GM13977 (cell line): ENCODE data around the gene CAV3.
"Not testable (repeated sequence)": the region's sequence is repeated elsewhere in the genome, so short reads cannot be mapped to it uniquely, and the experiment has no call there.

Source experiments
- DNase-seq: peaks from one replicate; pipeline ENCODE4 v3.0.0; 2012; ENCODE audit warnings: low spot score
- in situ Hi-C: fragments of 300-500 bp; cut with MboI; formaldehyde crosslinking; loops from one replicate; pipeline ENCODE4 v1.12.0; 2022; ENCODE audit warnings: low sequenced_read_pairs, low pct_unique_long_range_greater_than_20kb, mixed read lengths, inconsistent platforms; ENCODE audit not compliant: unreplicated experiment
- TF ChIP-seq, protein P1 (sequence below): IDR thresholded peaks from 2 replicates; pipeline ENCODE4 v1.5.1; 2012; ENCODE audit warnings: mild to moderate bottlenecking, control low read depth; ENCODE audit not compliant: insufficient read depth; ENCODE audit errors: extremely low read depth, missing control alignments

CAV3 gene

DNA sequence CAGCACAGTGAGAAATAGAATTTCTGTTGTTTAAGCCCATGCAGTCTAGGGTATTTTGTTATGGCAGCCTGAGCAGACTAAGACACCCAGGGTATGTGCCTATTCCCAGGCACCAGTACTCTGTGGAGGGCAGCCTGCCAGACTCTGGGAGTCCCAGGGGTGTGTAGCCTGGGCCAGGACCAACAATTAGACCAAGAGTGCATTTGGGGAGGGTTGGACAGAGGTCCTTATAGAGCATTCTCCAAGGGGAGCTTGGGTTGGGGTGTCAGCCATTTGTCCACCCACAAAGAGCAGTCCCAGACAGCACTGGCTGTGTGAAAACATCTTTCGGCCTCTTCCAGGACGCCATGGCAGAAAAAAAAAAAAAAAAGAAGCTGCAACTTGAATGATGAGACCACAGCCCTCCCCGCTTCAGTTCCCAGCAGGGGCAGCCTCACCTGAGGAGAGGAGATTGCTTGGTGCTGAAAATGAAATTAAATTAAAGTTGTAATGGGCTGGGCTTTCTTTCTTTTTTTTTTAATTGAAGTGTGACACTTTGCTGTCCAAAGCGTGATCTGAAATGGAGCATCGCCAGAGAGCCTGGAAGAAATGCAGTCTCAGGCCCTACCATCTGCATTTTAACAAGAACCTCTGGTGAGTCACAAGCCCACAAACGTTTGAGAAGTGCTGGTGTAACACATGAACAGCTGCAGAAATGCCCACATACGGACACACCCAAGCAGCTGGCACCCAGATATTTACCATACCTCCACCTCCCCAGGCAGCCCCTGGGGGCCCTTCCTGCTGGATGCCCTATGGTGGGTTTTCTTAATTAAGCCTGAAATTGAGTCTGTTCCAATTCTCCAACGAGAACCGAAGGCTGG is 21.3 kb upstream of the CAV3 start:
- TF ChIP-seq, protein P1, sequence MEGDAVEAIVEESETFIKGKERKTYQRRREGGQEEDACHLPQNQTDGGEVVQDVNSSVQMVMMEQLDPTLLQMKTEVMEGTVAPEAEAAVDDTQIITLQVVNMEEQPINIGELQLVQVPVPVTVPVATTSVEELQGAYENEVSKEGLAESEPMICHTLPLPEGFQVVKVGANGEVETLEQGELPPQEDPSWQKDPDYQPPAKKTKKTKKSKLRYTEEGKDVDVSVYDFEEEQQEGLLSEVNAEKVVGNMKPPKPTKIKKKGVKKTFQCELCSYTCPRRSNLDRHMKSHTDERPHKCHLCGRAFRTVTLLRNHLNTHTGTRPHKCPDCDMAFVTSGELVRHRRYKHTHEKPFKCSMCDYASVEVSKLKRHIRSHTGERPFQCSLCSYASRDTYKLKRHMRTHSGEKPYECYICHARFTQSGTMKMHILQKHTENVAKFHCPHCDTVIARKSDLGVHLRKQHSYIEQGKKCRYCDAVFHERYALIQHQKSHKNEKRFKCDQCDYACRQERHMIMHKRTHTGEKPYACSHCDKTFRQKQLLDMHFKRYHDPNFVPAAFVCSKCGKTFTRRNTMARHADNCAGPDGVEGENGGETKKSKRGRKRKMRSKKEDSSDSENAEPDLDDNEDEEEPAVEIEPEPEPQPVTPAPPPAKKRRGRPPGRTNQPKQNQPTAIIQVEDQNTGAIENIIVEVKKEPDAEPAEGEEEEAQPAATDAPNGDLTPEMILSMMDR: no peak
- in situ Hi-C loops: no loop called here
- DNase-seq: no peak

DNA sequence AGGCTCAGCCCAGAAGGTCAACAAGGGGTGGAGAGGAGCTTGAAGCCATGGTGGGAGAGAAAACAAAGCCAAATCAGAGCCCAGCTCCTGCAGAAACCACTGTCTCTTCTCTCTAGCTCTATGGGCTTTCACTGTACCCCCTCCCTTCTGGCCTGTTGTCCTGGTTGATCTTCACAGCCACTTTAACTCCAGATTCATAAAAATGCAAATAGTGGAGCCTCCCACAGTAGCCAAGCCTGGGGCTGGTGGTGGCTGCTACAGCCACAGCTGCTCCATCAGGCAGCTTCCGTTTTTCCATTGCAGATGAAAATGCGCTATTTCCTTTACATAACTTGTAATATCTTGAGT is 20.7 kb upstream of the CAV3 start:
- in situ Hi-C loops: no loop called here
- DNase-seq: no peak
- TF ChIP-seq, protein P1: no peak

DNA sequence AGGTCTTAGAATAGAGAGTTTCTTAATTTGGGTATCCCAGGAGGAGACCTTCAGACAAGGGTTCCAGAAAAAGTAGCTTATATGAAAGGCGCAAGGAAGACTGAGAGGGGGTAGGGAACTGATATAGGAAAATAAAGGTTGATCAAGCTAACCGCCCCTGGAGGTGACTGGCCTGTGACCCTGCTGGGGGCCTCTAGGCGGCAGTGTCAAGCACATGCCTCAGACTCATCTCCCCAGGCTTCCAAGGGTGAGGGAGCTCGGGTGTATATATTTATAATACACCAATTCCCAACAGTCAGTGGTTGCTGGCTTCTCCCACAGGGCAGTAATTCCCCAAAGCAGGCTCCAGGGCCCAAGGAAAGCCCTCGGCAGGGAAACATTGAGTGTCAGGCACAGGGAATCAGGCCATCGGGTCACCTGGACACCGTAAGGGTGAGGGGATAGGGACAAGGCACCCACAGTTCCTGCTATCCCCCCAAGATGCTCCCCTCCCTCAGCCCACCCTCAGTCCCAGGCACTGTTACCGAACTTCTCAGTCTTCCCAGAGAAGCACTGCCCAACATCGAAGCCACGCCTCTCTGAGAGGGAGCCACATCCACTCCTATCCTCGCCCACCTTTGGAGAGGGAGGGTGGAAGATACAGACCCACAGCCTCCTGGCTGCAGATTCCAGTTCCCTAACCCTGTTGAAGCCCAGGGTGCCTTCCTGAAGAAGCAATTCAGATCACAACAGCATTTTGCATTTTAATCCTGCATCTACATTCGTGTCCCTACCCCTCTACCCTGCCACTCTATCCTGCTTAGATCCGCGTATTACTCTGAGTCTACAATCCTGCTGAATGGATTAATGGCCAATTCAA is 19.5 kb upstream of the CAV3 start:
- TF ChIP-seq, protein P1: peak; percentile 55
- DNase-seq: peak; percentile 47
- in situ Hi-C loops: no loop called here

DNA sequence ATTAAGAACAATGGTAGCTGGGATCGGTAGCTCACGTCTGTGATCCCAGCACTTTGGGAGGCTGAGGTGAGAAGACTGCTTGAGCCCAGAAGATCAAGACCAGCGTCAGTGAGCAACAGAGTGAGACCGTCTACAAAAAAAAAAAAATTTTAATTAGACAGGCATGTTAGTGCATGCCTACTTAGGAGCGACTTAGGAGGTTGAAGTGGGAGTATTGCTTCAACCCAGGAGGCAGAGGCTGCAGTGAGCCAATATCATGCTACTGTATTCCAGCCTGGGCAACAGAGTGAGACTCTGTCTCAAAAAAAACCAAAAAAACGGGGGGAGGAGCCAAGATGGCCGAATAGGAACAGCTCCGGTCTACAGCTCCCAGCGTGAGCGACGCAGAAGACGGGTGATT is 17.8 kb upstream of the CAV3 start:
- in situ Hi-C loops, DNase-seq: not testable (repeated sequence)

DNA sequence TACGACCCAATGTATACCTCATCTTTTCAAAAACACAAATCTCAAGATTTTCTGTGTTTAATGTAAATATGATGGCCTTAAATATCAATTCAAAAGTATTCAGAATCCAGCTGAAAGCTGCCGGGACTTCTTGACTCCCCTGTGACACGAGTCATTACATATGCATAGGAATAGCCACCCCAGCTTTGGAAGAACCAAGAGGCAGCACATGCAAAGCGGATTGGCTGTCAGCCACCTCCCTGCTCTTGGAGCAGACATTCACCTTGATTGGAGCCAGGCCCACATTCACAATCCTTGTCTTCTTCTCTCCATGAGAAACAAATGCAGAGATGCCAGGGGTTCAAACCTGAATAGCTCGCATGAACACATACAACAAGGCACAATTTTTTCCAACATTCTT is 10.8 kb upstream of the CAV3 start:
- in situ Hi-C loops: no loop called here
- TF ChIP-seq, protein P1: no peak
- no peak for DNase-seq

DNA sequence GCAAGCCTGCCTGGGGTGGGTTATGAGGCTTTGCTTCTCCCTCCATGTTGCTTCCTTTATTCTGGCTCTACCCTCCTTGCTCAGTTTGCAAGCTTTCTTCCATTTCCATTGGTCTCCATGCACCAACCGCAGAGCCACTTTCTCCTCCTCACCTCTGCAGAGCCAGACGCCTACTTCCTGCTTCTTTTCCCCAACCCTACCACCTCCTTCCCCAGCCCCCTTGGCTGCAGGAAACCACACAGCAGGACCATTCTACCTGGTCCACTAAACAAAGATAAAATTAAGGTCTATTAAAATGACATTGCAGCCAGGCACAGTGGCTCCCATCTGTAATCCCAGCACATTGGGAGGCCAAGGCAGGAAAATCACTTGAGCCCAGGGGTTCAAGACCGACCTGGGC is 10.0 kb upstream of the CAV3 start:
- in situ Hi-C loops: no loop called here
- no peak for DNase-seq

More for the DNA sequence above, 10.0 kb upstream of the CAV3 start:
- TF ChIP-seq, protein P1: no peak
